HT-29 (cell line): ENCODE data around the gene VARS2. TPM values are rescaled to one million over a fixed set of nuclear protein-coding genes. Genes with fewer than 3 reads are reported as not detected.
"Not testable (repeated sequence)": the region's sequence is repeated elsewhere in the genome, so short reads cannot be mapped to it uniquely, and the experiment has no call there.

Experiments used
- DNase-seq: peaks from one replicate; pipeline ENCODE4 v3.0.0-alpha.2; 2015; ENCODE audit warnings: low spot score
- small RNA-seq: library from RNA; depleted of rRNA; stranded (forward); fragments of <200 nt; gene quantifications from one replicate; pipeline ENCODE3, GENCODE V24; 2014
- total RNA-seq: library from RNA; depleted of rRNA; stranded (reverse); fragments of >200 nt; shearing (Covaris generic); gene quantifications from 2 replicates; pipeline ENCODE4 v1.2.3, GENCODE V29; 2014; rRNA removed

Gene VARS2
- total RNA-seq, 1 experiment from 2014 or later: 23.2 TPM

GRCh38 chr6:30960907-30961673 lies 47.1 kb downstream of the VARS2 start:
- no peak for DNase-seq

DNA sequence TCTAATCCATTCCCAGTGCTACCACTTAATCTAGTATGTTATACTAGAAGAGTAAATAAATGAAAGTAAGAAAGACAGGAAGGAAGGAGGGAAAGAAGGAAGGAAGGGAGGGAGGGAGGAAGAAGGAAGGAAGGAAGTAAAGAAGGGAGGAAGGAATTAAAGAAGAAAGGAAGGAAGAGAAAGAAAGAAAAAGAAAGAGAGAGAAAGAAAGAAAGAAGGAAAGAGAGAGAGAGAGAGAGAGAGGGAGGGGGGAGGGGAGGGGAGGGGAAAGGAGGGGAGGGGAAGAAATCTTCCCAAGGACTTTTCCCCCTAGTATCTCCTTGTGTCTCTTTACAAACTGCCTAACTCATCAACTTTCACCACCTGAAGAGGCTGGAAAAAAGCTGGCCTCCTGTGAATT lies 48.7 kb downstream of the VARS2 start:
- no peak for DNase-seq

GRCh38 chr6:30963641-30964040 lies 49.6 kb downstream of the VARS2 start:
- DNase-seq: no peak

GRCh38 chr6:30964075-30964474 lies 50.0 kb downstream of the VARS2 start:
- DNase-seq: no peak

DNA sequence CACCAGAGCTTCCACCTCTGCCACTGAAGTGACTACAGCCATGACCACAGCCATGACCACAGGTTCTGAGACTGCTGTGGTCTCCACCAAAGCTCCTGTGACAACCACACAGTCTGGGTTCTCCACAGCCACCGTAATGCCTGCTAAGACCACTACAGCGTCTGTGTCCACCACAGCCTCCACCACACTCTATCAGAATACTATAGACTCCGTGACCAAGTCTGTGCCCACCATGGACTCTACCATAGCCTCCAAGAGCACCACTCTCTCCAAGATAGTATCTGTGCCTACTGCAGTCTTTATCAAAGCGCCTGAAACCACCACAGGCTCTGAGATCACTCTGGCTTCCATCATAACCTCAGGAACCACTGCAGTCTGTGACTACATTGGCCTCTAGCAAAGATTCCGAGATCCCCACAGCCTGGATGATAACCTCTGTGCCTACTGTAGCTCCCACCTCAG lies 51.1 kb downstream of the VARS2 start:
- no peak for DNase-seq

DNA sequence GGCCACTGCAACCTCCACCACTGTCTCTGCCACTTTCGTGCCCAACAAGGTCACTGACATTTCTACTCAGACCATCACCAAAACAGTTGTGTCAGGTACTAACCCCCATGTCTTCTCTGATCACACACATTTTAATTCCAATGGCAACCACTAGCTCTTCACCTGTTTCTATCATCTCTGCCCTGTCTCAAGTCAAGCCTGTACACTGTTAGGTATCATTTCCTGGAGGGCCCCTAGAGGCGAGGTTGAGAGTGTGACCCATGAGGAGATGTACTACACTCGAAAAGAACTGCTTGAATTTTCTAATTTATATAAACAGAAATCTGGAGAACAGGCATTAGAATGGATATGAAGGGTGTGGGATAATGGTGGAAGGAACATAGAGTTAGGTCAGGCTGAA lies 52.1 kb downstream of the VARS2 start:
- no peak for DNase-seq

- not testable (repeated sequence) for DNase-seq
Measured at GRCh38 chr6:30969171-30969570, 55.1 kb downstream of the VARS2 start.

DNA sequence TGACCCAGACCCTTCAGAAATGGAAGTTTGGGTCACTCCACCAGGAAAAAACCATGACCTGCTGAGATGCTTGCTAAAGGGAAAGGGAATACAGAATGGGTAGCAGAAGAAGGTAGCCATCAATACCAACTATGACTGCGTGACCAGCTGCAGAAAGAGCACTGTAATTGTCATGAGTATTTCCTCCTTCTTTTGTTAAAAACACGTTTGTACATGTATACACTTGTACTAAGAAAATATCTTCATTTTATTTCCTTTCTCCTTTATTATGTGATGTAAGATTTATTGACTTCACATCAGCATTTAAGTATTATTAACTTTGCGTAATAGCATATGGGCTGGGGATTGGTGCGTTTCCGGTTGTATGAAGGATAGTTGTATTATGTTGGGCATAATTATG lies 56.9 kb downstream of the VARS2 start:
- DNase-seq: no peak

DNA sequence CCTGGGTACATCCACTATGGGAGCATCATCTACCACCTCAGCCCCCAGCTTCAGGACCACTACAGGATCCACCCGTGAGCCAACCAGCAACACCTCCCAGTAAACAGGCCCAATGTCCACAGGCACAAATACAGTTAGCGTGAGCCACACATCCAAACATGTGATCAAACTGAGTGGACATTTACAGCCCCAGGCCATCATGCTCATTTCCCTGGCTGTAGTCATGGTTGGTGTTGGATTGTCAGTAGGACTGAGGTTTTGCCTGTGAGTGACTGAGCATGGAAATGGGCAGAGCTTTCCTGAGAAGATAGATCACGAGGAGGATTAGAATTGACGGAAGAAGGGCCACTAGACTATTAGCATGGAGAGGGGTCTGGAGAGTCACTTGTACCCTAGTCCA lies 58.8 kb downstream of the VARS2 start:
- DNase-seq: no peak

DNA sequence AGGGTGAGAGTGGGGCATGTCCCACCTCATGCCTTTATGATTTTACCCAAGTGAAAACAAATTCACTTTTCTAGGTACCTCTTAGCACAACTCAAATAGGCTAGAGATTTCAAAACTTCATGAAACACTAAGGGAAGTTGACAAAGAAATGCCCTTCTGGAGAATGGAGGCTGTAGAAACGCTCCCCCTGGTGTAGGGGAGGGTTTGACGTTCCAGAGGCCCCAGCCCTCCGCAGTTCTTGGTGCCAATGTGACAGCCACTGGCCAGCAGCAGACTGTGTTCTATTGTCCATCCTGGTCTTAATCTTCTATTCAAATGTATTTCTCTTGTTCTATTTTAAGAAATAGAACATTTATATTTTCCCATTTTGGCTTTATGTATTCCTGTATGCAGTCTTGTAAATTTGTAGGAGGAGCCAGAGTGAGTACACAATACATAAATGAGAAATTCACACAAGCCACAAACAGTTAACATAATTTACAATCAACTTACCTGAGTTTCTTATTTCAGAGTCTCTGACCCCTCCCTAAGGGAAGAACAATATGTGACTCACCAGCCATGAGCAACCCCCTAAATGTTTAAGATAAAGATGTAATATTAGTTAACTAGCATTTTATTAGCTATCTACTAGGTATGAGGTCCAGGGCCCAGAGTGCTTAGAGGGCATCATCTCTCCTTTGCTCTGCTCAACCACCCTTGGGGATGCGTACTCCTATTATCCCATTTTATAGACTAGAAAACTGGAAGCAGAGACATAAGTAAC lies 60.6 kb downstream of the VARS2 start:
- peak; percentile 25 for DNase-seq

Small RNA genes lying within 50 kb of the gene (small RNA-seq; reads per million reads assigned to genes)
- not detected for gene RF00019

Other genes starting within 250 kb of the VARS2 start
- gene DHX16, start 241.2 kb upstream of the VARS2 start, total RNA-seq: 43.2 and 43.8 TPM in 2 replicates
- gene PPP1R18, start 227.6 kb upstream of the VARS2 start, total RNA-seq: 12.1 and 13.2 TPM in 2 replicates
- 16.2 and 18.3 TPM in 2 replicates for gene NRM, start 223.3 kb upstream of the VARS2 start, total RNA-seq
- gene MDC1, start 197.0 kb upstream of the VARS2 start, total RNA-seq: 24.8 and 24.9 TPM in 2 replicates
- gene TUBB, start 193.9 kb upstream of the VARS2 start, total RNA-seq: 935 and 959 TPM in 2 replicates
- gene FLOT1, start 171.6 kb upstream of the VARS2 start, total RNA-seq: 142 and 152 TPM in 2 replicates
- gene IER3, start 169.7 kb upstream of the VARS2 start, total RNA-seq: 200 and 206 TPM in 2 replicates
- 131 and 158 TPM in 2 replicates for gene DDR1, start 29.7 kb upstream of the VARS2 start, total RNA-seq
- 18.9 and 20.2 TPM in 2 replicates for gene GTF2H4, start 6.0 kb upstream of the VARS2 start, total RNA-seq
- gene SFTA2, start 17.9 kb downstream of the VARS2 start, total RNA-seq: 4.7 and 8.0 TPM in 2 replicates
- gene MUCL3, start 26.7 kb downstream of the VARS2 start, total RNA-seq: 0.08 and 0.15 TPM in 2 replicates
- not detected in 2 replicates for gene MUC21, start 69.5 kb downstream of the VARS2 start, total RNA-seq
- gene MUC22, start 96.2 kb downstream of the VARS2 start, total RNA-seq: not detected in 2 replicates
- 0.13 and 0.33 TPM in 2 replicates for gene C6orf15, start 198.3 kb downstream of the VARS2 start, total RNA-seq
- 1.1 and 1.2 TPM in 2 replicates for gene PSORS1C1, start 200.6 kb downstream of the VARS2 start, total RNA-seq
- 0.08 TPM in 1 of 2 replicates, not detected in the other for gene CDSN, start 206.2 kb downstream of the VARS2 start, total RNA-seq
- not detected in 2 replicates for gene PSORS1C2, start 224.8 kb downstream of the VARS2 start, total RNA-seq
- 30.8 and 38.0 TPM in 2 replicates for gene CCHCR1, start 243.6 kb downstream of the VARS2 start, total RNA-seq
- 71.7 and 80.8 TPM in 2 replicates for gene TCF19, start 244.4 kb downstream of the VARS2 start, total RNA-seq